HG03097 (cell line): ENCODE measurements around the gene KCNG2.
"Not testable (repeated sequence)": the region's sequence is repeated elsewhere in the genome, so short reads cannot be mapped to it uniquely, and the experiment has no call there.

Source experiments
- ATAC-seq: cut with Tn5 transposase; IDR thresholded peaks from one replicate; pipeline ENCODE4 v1.9.1; 2021; ENCODE audit not compliant: unreplicated experiment, low FRiP score

Gene KCNG2

GRCh38 chr18:79797518-79798345 lies at the start of gene KCNG2:
Gene KCNG2, plus strand, starts transcription at chr18:79797938. Its CDS starts 65,730 bp downstream, at chr18:79863668.
- no peak for ATAC-seq

- no peak for ATAC-seq
Observed at GRCh38 chr18:79748321-79749180, 49.2 kb upstream of the KCNG2 start.

GRCh38 chr18:79749251-79750191 lies 48.2 kb upstream of the KCNG2 start:
- no peak for ATAC-seq

GRCh38 chr18:79750980-79751571 lies 46.7 kb upstream of the KCNG2 start:
- ATAC-seq: no peak

GRCh38 chr18:79751918-79752578 lies 45.7 kb upstream of the KCNG2 start:
- ATAC-seq: not testable (repeated sequence)

GRCh38 chr18:79752946-79753345 lies 44.8 kb upstream of the KCNG2 start:
- not testable (repeated sequence) for ATAC-seq

GRCh38 chr18:79753391-79753851 lies 44.3 kb upstream of the KCNG2 start:
- no peak for ATAC-seq

- no peak for ATAC-seq
Observed at GRCh38 chr18:79754022-79754761, 43.5 kb upstream of the KCNG2 start.

- no peak for ATAC-seq
Observed at GRCh38 chr18:79754831-79755351, 42.8 kb upstream of the KCNG2 start.

GRCh38 chr18:79755496-79756142 lies 42.1 kb upstream of the KCNG2 start:
- ATAC-seq: no peak

- ATAC-seq: no peak
Observed at GRCh38 chr18:79756143-79756500, 41.6 kb upstream of the KCNG2 start.

- ATAC-seq: no peak
Observed at GRCh38 chr18:79756826-79757225, 40.9 kb upstream of the KCNG2 start.

- ATAC-seq: no peak
Observed at GRCh38 chr18:79760348-79760747, 37.4 kb upstream of the KCNG2 start.

- ATAC-seq: no peak
Observed at GRCh38 chr18:79760881-79761280, 36.9 kb upstream of the KCNG2 start.

- no peak for ATAC-seq
Observed at GRCh38 chr18:79763407-79763806, 34.3 kb upstream of the KCNG2 start.

- no peak for ATAC-seq
Observed at GRCh38 chr18:79764131-79764530, 33.6 kb upstream of the KCNG2 start.

GRCh38 chr18:79765491-79766245 lies 32.1 kb upstream of the KCNG2 start:
- no peak for ATAC-seq
